HUES48 (cell line): ENCODE data around the gene DNM3.

Experiments used
- H3K27ac ChIP-seq: one replicate; pipeline ENCODE4 v1.7.0; 2013; ENCODE audit warnings: low read depth, low read length, inconsistent platforms
- H3K27me3 ChIP-seq: 2 replicates; pipeline ENCODE4 v1.6.1; 2013; ENCODE audit warnings: mild to moderate bottlenecking, low read length; ENCODE audit not compliant: control insufficient read depth, insufficient read depth
- H3K36me3 ChIP-seq: 2 replicates; pipeline ENCODE4 v1.6.1; 2013; ENCODE audit warnings: low read length; ENCODE audit not compliant: control insufficient read depth, insufficient read depth
- H3K4me1 ChIP-seq: 2 replicates; pipeline ENCODE4 v1.6.1; 2013; ENCODE audit warnings: mild to moderate bottlenecking, low read length; ENCODE audit not compliant: control insufficient read depth, insufficient read depth
- H3K4me3 ChIP-seq: 2 replicates; pipeline ENCODE4 v1.5.1; 2013; ENCODE audit warnings: mild to moderate bottlenecking, low read depth, low read length
- H3K9ac ChIP-seq: 2 replicates; pipeline ENCODE4 v1.6.1; 2013; ENCODE audit warnings: mild to moderate bottlenecking, low read depth, low read length, moderate library complexity
- H3K9me3 ChIP-seq: 2 replicates; pipeline ENCODE4 v1.6.1; 2013; ENCODE audit warnings: low read length; ENCODE audit not compliant: control insufficient read depth, insufficient read depth

Gene DNM3

GRCh38 chr1:171869097-171869496 is 27.8 kb downstream of the DNM3 start:
- Histone ChIP-seq H3K9ac (no peak overlapping the region), H3K27me3 (no peaks in the 10 kb centered on the region), H3K9me3 (no peaks in the 10 kb centered on the region), H3K4me1 (peaks cover 20% of the 10 kb centered on the region), H3K36me3 (no peaks in the 10 kb centered on the region), H3K27ac (no peak overlapping the region), H3K4me3 (no peak overlapping the region)

GRCh38 chr1:171871848-171872247 is 30.6 kb downstream of the DNM3 start:
- H3K9ac ChIP-seq: no peak overlapping the region
- peaks cover 20% of the 10 kb centered on the region for H3K4me1 ChIP-seq
- no peaks in the 10 kb centered on the region for H3K9me3 ChIP-seq
- H3K27me3 ChIP-seq: no peaks in the 10 kb centered on the region
- H3K4me3 ChIP-seq: no peak overlapping the region
- H3K36me3 ChIP-seq: no peaks in the 10 kb centered on the region
- no peak overlapping the region for H3K27ac ChIP-seq

GRCh38 chr1:171872430-171872829 is 31.1 kb downstream of the DNM3 start:
- H3K9me3 ChIP-seq: no peaks in the 10 kb centered on the region
- H3K4me1 ChIP-seq: peaks cover 20% of the 10 kb centered on the region
- H3K36me3 ChIP-seq: no peaks in the 10 kb centered on the region
- H3K27me3 ChIP-seq: no peaks in the 10 kb centered on the region
- no peak overlapping the region for H3K4me3 ChIP-seq
- H3K27ac ChIP-seq: no peak overlapping the region
- H3K9ac ChIP-seq: no peak overlapping the region

- Histone ChIP-seq H3K27me3 (no peaks in the 10 kb centered on the region), H3K27ac (no peak overlapping the region), H3K4me1 (peaks cover 20% of the 10 kb centered on the region), H3K4me3 (no peak overlapping the region), H3K9me3 (no peaks in the 10 kb centered on the region), H3K36me3 (no peaks in the 10 kb centered on the region), H3K9ac (no peak overlapping the region)
These were observed 32.4 kb downstream of the DNM3 start for GRCh38 chr1:171873664-171874063.

- Histone ChIP-seq H3K4me3 (no peak overlapping the region), H3K36me3 (no peaks in the 10 kb centered on the region), H3K9ac (no peak overlapping the region), H3K27me3 (no peaks in the 10 kb centered on the region), H3K9me3 (no peaks in the 10 kb centered on the region), H3K27ac (no peak overlapping the region), H3K4me1 (peaks cover 6% of the 10 kb centered on the region)
These were observed 36.4 kb downstream of the DNM3 start for GRCh38 chr1:171877701-171878100.

- H3K27me3 ChIP-seq: no peaks in the 10 kb centered on the region
- no peak overlapping the region for H3K4me3 ChIP-seq
- no peak overlapping the region for H3K27ac ChIP-seq
- H3K9ac ChIP-seq: no peak overlapping the region
- peaks cover 5% of the 10 kb centered on the region; the same call in 1 of the 2 replicates for H3K4me1 ChIP-seq
- no peaks in the 10 kb centered on the region for H3K36me3 ChIP-seq
- no peaks in the 10 kb centered on the region for H3K9me3 ChIP-seq
These were observed 38.3 kb downstream of the DNM3 start for GRCh38 chr1:171879556-171879955.

GRCh38 chr1:171881442-171881841 is 40.1 kb downstream of the DNM3 start:
- H3K27me3 ChIP-seq: no peaks in the 10 kb centered on the region
- H3K36me3 ChIP-seq: no peaks in the 10 kb centered on the region
- no peaks in the 10 kb centered on the region for H3K9me3 ChIP-seq
- no peak overlapping the region for H3K4me3 ChIP-seq
- peaks cover 5% of the 10 kb centered on the region; the same call in 1 of the 2 replicates for H3K4me1 ChIP-seq
- H3K27ac ChIP-seq: no peak overlapping the region
- H3K9ac ChIP-seq: no peak overlapping the region

- H3K4me3 ChIP-seq: no peak overlapping the region
- H3K9ac ChIP-seq: no peak overlapping the region
- H3K27ac ChIP-seq: no peak overlapping the region
- H3K4me1 ChIP-seq: peaks cover 5% of the 10 kb centered on the region; the same call in 1 of the 2 replicates
- H3K9me3 ChIP-seq: no peaks in the 10 kb centered on the region
- H3K27me3 ChIP-seq: no peaks in the 10 kb centered on the region
- no peaks in the 10 kb centered on the region for H3K36me3 ChIP-seq
These were observed 42.6 kb downstream of the DNM3 start for GRCh38 chr1:171883849-171884248.

GRCh38 chr1:171884475-171884874 is 43.2 kb downstream of the DNM3 start:
- H3K27ac ChIP-seq: no peak overlapping the region
- H3K9me3 ChIP-seq: no peaks in the 10 kb centered on the region
- H3K4me3 ChIP-seq: no peak overlapping the region
- no peaks in the 10 kb centered on the region for H3K36me3 ChIP-seq
- no peaks in the 10 kb centered on the region for H3K27me3 ChIP-seq
- H3K9ac ChIP-seq: no peak overlapping the region
- peaks cover 5% of the 10 kb centered on the region; the same call in 1 of the 2 replicates for H3K4me1 ChIP-seq

GRCh38 chr1:171890131-171890530 is 48.8 kb downstream of the DNM3 start:
- Histone ChIP-seq H3K4me1 (no peaks in the 10 kb centered on the region), H3K9ac (no peak overlapping the region), H3K9me3 (no peaks in the 10 kb centered on the region), H3K27ac (no peak overlapping the region), H3K4me3 (no peak overlapping the region), H3K36me3 (no peaks in the 10 kb centered on the region), H3K27me3 (no peaks in the 10 kb centered on the region)

GRCh38 chr1:171896936-171897703 is 55.8 kb downstream of the DNM3 start:
- Histone ChIP-seq H3K4me3 (no peak overlapping the region), H3K36me3 (no peaks in the 10 kb centered on the region), H3K9me3 (no peaks in the 10 kb centered on the region), H3K9ac (no peak overlapping the region), H3K27ac (no peak overlapping the region), H3K27me3 (no peaks in the 10 kb centered on the region), H3K4me1 (peaks cover 9% of the 10 kb centered on the region)
